Measurements from ENCODE around the gene DGKD.

Gene DGKD

GRCh38 chr2:233480490-233481202 lies 126.4 kb downstream of the DGKD start:
- TF ChIP-seq POU2F2 (IDR thresholded peaks at IDR 0.05; ENCODE audit: low read depth, low read length): no peak
- no peak for TF ChIP-seq TAF1 (IDR thresholded peaks at IDR 0.05; ENCODE audit: low read depth, low read length)
- TF ChIP-seq POLR2A (IDR thresholded peaks at IDR 0.05; ENCODE audit: low read depth, low read length): no peak
- no peak for TF ChIP-seq POLR2AphosphoS5 (IDR thresholded peaks at IDR 0.05; ENCODE audit: low read depth, low read length)
- TF ChIP-seq SPI1 (IDR thresholded peaks at IDR 0.05; ENCODE audit: low read depth, low read length): no peak
- no peak for TF ChIP-seq PAX5 (IDR thresholded peaks at IDR 0.05; ENCODE audit: insufficient read depth, low read length, severe bottlenecking)
- FAIRE-seq (no peak), DNase-seq (ENCODE audit: insufficient read length, low spot score) (no peak)

- DNase-seq (ENCODE audit: insufficient read length, low spot score): no peak
- no peak for TF ChIP-seq PAX5 (IDR thresholded peaks at IDR 0.05; ENCODE audit: insufficient read depth, low read length, severe bottlenecking)
- no peak for TF ChIP-seq POLR2AphosphoS5 (IDR thresholded peaks at IDR 0.05; ENCODE audit: low read depth, low read length)
- no peak for TF ChIP-seq TAF1 (IDR thresholded peaks at IDR 0.05; ENCODE audit: low read depth, low read length)
- TF ChIP-seq POU2F2 (IDR thresholded peaks at IDR 0.05; ENCODE audit: low read depth, low read length): no peak
- TF ChIP-seq SPI1 (IDR thresholded peaks at IDR 0.05; ENCODE audit: low read depth, low read length): no peak
- no peak for TF ChIP-seq POLR2A (IDR thresholded peaks at IDR 0.05; ENCODE audit: low read depth, low read length)
- FAIRE-seq: no peak
Observed at GRCh38 chr2:233481368-233482142, 127.3 kb downstream of the DGKD start.

GRCh38 chr2:233482616-233483015 lies 128.3 kb downstream of the DGKD start:
- FAIRE-seq (no peak), DNase-seq (ENCODE audit: insufficient read length, low spot score) (no peak)
- TF ChIP-seq TAF1 (IDR thresholded peaks at IDR 0.05; ENCODE audit: low read depth, low read length): no peak
- no peak for TF ChIP-seq PAX5 (IDR thresholded peaks at IDR 0.05; ENCODE audit: insufficient read depth, low read length, severe bottlenecking)
- no peak for TF ChIP-seq POLR2AphosphoS5 (IDR thresholded peaks at IDR 0.05; ENCODE audit: low read depth, low read length)
- no peak for TF ChIP-seq SPI1 (IDR thresholded peaks at IDR 0.05; ENCODE audit: low read depth, low read length)
- no peak for TF ChIP-seq POU2F2 (IDR thresholded peaks at IDR 0.05; ENCODE audit: low read depth, low read length)
- no peak for TF ChIP-seq POLR2A (IDR thresholded peaks at IDR 0.05; ENCODE audit: low read depth, low read length)

- no peak for TF ChIP-seq POU2F2 (IDR thresholded peaks at IDR 0.05; ENCODE audit: low read depth, low read length)
- TF ChIP-seq POLR2A (IDR thresholded peaks at IDR 0.05; ENCODE audit: low read depth, low read length): no peak
- TF ChIP-seq POLR2AphosphoS5 (IDR thresholded peaks at IDR 0.05; ENCODE audit: low read depth, low read length): no peak
- no peak for TF ChIP-seq TAF1 (IDR thresholded peaks at IDR 0.05; ENCODE audit: low read depth, low read length)
- TF ChIP-seq PAX5 (IDR thresholded peaks at IDR 0.05; ENCODE audit: insufficient read depth, low read length, severe bottlenecking): no peak
- TF ChIP-seq SPI1 (IDR thresholded peaks at IDR 0.05; ENCODE audit: low read depth, low read length): no peak
- DNase-seq (ENCODE audit: insufficient read length, low spot score) (no peak), FAIRE-seq (no peak)
Observed at GRCh38 chr2:233485726-233486125, 131.4 kb downstream of the DGKD start.

- DNase-seq (ENCODE audit: insufficient read length, low spot score): no peak
- no peak for FAIRE-seq
- TF ChIP-seq POLR2A (IDR thresholded peaks at IDR 0.05; ENCODE audit: low read depth, low read length): no peak
- TF ChIP-seq TAF1 (IDR thresholded peaks at IDR 0.05; ENCODE audit: low read depth, low read length): no peak
- TF ChIP-seq POU2F2 (IDR thresholded peaks at IDR 0.05; ENCODE audit: low read depth, low read length): no peak
- no peak for TF ChIP-seq POLR2AphosphoS5 (IDR thresholded peaks at IDR 0.05; ENCODE audit: low read depth, low read length)
- TF ChIP-seq PAX5 (IDR thresholded peaks at IDR 0.05; ENCODE audit: insufficient read depth, low read length, severe bottlenecking): no peak
- no peak for TF ChIP-seq SPI1 (IDR thresholded peaks at IDR 0.05; ENCODE audit: low read depth, low read length)
Observed at GRCh38 chr2:233486357-233486756, 132.1 kb downstream of the DGKD start.

- TF ChIP-seq POLR2AphosphoS5 (IDR thresholded peaks at IDR 0.05; ENCODE audit: low read depth, low read length): no peak
- no peak for TF ChIP-seq PAX5 (IDR thresholded peaks at IDR 0.05; ENCODE audit: insufficient read depth, low read length, severe bottlenecking)
- no peak for TF ChIP-seq POU2F2 (IDR thresholded peaks at IDR 0.05; ENCODE audit: low read depth, low read length)
- TF ChIP-seq TAF1 (IDR thresholded peaks at IDR 0.05; ENCODE audit: low read depth, low read length): no peak
- no peak for TF ChIP-seq POLR2A (IDR thresholded peaks at IDR 0.05; ENCODE audit: low read depth, low read length)
- no peak for TF ChIP-seq SPI1 (IDR thresholded peaks at IDR 0.05; ENCODE audit: low read depth, low read length)
- FAIRE-seq (no peak), DNase-seq (ENCODE audit: insufficient read length, low spot score) (no peak)
Observed at GRCh38 chr2:233486778-233487552, 132.7 kb downstream of the DGKD start.

GRCh38 chr2:233487748-233488345 lies 133.6 kb downstream of the DGKD start:
- no peak for DNase-seq (ENCODE audit: insufficient read length, low spot score)
- FAIRE-seq: no peak
- TF ChIP-seq POLR2A (IDR thresholded peaks at IDR 0.05; ENCODE audit: low read depth, low read length) (no peak), PAX5 (IDR thresholded peaks at IDR 0.05; ENCODE audit: insufficient read depth, low read length, severe bottlenecking) (no peak), POU2F2 (IDR thresholded peaks at IDR 0.05; ENCODE audit: low read depth, low read length) (no peak), TAF1 (IDR thresholded peaks at IDR 0.05; ENCODE audit: low read depth, low read length) (no peak), POLR2AphosphoS5 (IDR thresholded peaks at IDR 0.05; ENCODE audit: low read depth, low read length) (no peak), SPI1 (IDR thresholded peaks at IDR 0.05; ENCODE audit: low read depth, low read length) (no peak)

- no peak for DNase-seq (ENCODE audit: insufficient read length, low spot score)
- no peak for TF ChIP-seq TAF1 (IDR thresholded peaks at IDR 0.05; ENCODE audit: low read depth, low read length)
- TF ChIP-seq PAX5 (IDR thresholded peaks at IDR 0.05; ENCODE audit: insufficient read depth, low read length, severe bottlenecking): no peak
- no peak for TF ChIP-seq SPI1 (IDR thresholded peaks at IDR 0.05; ENCODE audit: low read depth, low read length)
- TF ChIP-seq POLR2AphosphoS5 (IDR thresholded peaks at IDR 0.05; ENCODE audit: low read depth, low read length): no peak
- TF ChIP-seq POU2F2 (IDR thresholded peaks at IDR 0.05; ENCODE audit: low read depth, low read length): no peak
- no peak for FAIRE-seq
Observed at GRCh38 chr2:233489143-233489542, 134.8 kb downstream of the DGKD start.

All from GM12891 (cell line).